HG02970 (cell line): ENCODE measurements around the gene ARNT2.
"Not testable (repeated sequence)": the region's sequence is repeated elsewhere in the genome, so short reads cannot be mapped to it uniquely, and the experiment has no call there.

Source experiments
- ATAC-seq: cut with Tn5 transposase; IDR thresholded peaks from one replicate; pipeline ENCODE4 v1.9.1; 2021; ENCODE audit warnings: mild to moderate bottlenecking, moderate library complexity, moderate number of reproducible peaks; ENCODE audit not compliant: unreplicated experiment, low FRiP score

ARNT2 gene

GRCh38 chr15:80404057-80404760, at the start of gene ARNT2:
ARNT2 (plus strand) TSS chr15:80404382; CDS start chr15:80404516, 134 bp downstream.
- ATAC-seq, result no peak

GRCh38 chr15:80367094-80367493, 37.1 kb upstream of the ARNT2 start:
- ATAC-seq, result no peak

GRCh38 chr15:80367661-80368060, 36.5 kb upstream of the ARNT2 start:
- no peak for ATAC-seq

- ATAC-seq, result no peak
These were observed 32.3 kb upstream of the ARNT2 start for GRCh38 chr15:80371924-80372323.

- ATAC-seq, result no peak
These were observed 29.7 kb upstream of the ARNT2 start for GRCh38 chr15:80374441-80374840.

GRCh38 chr15:80375968-80376891, 28.0 kb upstream of the ARNT2 start:
- no peak for ATAC-seq

- ATAC-seq, result no peak
These were observed 24.5 kb upstream of the ARNT2 start for GRCh38 chr15:80379693-80380092.

- no peak for ATAC-seq
These were observed 24.0 kb upstream of the ARNT2 start for GRCh38 chr15:80380154-80380553.

GRCh38 chr15:80382285-80382684, 21.9 kb upstream of the ARNT2 start:
- no peak for ATAC-seq

GRCh38 chr15:80384432-80384831, 19.8 kb upstream of the ARNT2 start:
- no peak for ATAC-seq

- no peak for ATAC-seq
These were observed 18.0 kb upstream of the ARNT2 start for GRCh38 chr15:80386151-80386550.

GRCh38 chr15:80388326-80388725, 15.9 kb upstream of the ARNT2 start:
- no peak for ATAC-seq

GRCh38 chr15:80389370-80389769, 14.8 kb upstream of the ARNT2 start:
- no peak for ATAC-seq

GRCh38 chr15:80390942-80391341, 13.2 kb upstream of the ARNT2 start:
- not testable (repeated sequence) for ATAC-seq

- ATAC-seq, result no peak
These were observed 8.6 kb upstream of the ARNT2 start for GRCh38 chr15:80395616-80396015.

- ATAC-seq, result no peak
These were observed 8.1 kb upstream of the ARNT2 start for GRCh38 chr15:80396096-80396495.

GRCh38 chr15:80399508-80399907, 4.7 kb upstream of the ARNT2 start:
- ATAC-seq, result no peak

- no peak for ATAC-seq
These were observed 2.7 kb upstream of the ARNT2 start for GRCh38 chr15:80401456-80401855.

- ATAC-seq, result no peak
These were observed 1.8 kb upstream of the ARNT2 start for GRCh38 chr15:80402339-80402738.

- no peak for ATAC-seq
These were observed 498 bp upstream of the ARNT2 start for GRCh38 chr15:80403712-80404056.

- no peak for ATAC-seq
These were observed 775 bp downstream of the ARNT2 start for GRCh38 chr15:80404761-80405553.
